HG02678 (cell line): ENCODE data around the gene C2orf72.
"Not testable (repeated sequence)": the region's sequence is repeated elsewhere in the genome, so short reads cannot be mapped to it uniquely, and the experiment has no call there.

Source experiments
- ATAC-seq: cut with Tn5 transposase; IDR thresholded peaks from one replicate; pipeline ENCODE4 v1.9.1; 2021; ENCODE audit warnings: mild to moderate bottlenecking, moderate library complexity; ENCODE audit not compliant: unreplicated experiment

C2orf72 gene

DNA sequence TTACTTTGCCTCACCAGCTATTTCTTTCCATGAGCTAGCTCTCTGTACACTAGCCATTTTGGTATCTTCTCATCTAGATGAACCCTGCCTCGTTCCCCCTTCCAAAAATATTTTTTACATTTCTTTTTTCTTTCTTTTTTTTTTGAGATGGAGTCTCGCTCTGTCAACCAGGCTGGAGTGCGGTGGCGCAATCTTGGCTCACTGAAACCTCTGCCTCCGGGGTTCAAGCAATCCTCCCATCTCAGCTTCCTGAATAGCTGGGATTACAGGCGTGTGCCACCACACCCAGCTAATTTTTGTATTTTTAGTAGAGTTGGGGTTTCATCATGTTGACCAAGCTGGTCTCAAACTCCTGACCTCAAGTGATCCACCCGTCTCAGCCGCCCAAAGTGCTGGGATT, 30.2 kb downstream of the C2orf72 start:
- not testable (repeated sequence) for ATAC-seq

- ATAC-seq, result no peak
Measured at GRCh38 chr2:231068525-231069222, 31.4 kb downstream of the C2orf72 start.

DNA sequence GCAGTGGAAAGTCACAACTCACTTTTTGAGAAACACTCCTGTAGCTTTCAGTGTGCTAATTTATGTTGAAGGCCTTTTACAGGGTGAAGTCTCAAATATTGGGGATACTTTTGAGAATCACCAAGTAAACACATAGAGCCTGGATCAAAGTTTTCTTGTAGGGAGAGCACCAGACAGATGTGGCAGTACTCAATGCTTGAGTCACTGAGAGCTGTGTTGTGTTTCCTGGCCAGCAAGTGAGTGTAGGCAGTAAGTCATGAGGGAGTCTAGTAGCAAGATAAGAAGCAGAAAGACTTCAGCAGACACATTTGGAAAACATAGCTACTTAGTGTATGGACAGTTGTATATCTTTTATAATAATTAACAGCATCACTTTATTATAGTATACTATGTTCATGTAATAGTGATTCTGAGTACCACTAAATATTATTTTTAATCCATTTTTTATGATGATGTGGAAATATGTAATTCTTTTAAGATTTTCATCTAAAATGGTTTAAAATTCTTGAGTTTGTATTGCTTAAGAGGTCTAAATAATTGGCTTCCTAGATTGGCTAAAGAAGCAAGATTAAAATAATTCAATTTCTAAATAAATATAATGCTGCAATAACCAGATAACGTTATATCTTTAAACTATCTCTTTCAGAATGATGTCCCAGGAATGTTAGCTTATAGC, 32.2 kb downstream of the C2orf72 start:
- ATAC-seq, result no peak

DNA sequence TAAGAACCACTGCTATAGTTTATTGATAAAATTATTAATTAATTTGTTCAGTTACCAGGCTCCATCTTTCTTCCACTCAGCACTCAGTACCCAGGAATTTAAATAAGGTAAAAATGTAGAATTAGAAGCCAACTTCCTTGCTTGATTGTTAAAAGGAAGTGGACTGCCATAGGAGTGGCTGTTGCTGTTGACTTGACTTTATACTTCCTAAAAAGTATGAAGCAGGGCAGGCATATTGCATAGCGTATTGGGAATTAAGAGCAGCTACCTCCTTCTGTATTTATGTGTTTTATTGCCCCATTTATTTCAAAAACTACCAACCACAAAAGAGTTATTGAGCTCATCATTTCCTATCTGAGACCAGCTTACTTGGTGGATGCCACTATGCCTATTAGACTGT, 47.2 kb downstream of the C2orf72 start:
- ATAC-seq, result no peak

DNA sequence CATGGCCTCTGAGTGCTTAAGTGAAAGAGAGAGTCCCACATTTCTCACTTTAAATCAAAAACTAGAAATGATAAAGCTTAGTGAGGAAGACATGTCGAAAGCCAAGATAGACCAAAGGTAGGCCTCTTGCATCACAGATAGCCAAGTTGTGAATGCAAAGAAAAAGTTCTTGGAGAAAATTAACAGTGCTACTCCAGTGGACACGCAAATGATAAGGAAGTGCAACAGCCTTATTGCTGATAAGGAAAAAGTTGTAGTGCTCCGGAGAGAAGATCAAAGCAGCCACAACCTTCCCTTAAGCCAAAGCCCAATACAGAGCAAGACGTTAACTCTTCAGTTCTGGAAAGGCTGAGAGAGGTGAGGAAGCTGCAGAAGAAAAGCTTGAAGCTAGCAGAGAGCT, 51.4 kb downstream of the C2orf72 start:
- ATAC-seq, result no peak

GRCh38 chr2:231093933-231094332, 56.6 kb downstream of the C2orf72 start:
- ATAC-seq, result no peak

DNA sequence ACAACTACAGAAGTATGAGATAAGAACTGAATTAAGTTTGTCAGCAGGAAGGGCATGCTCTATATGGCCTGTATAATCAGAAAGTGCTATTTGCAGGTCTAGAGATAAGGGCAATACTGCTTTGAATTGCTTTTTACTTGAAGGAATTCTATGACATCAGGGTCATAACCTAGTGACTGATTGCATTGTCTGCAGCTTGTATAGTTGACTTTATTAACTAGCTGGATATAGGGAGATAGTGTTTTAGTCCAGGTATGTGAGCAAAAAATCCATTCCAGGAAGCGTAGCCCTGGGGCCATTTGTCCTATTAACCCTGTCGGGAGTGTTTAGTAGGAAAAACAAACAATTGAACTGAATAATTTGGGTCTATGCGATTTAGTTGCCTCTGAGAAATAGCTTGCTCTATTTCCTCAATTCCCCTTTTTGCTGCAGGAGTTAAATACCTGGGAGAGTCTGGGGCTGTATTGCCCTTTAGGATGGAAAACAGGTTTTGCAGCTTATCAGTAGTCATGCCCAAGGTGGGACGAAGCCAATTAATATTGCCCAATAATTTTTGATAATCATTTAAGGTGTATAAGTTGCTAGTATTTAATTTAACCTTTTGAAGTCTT, 57.5 kb downstream of the C2orf72 start:
- ATAC-seq, result no peak
